HG03097 (cell line): ENCODE data around the gene TPST2.

ENCODE experiments used
- ATAC-seq: cut with Tn5 transposase; IDR thresholded peaks from one replicate; pipeline ENCODE4 v1.9.1; 2021; ENCODE audit not compliant: unreplicated experiment, low FRiP score

TPST2 gene

DNA sequence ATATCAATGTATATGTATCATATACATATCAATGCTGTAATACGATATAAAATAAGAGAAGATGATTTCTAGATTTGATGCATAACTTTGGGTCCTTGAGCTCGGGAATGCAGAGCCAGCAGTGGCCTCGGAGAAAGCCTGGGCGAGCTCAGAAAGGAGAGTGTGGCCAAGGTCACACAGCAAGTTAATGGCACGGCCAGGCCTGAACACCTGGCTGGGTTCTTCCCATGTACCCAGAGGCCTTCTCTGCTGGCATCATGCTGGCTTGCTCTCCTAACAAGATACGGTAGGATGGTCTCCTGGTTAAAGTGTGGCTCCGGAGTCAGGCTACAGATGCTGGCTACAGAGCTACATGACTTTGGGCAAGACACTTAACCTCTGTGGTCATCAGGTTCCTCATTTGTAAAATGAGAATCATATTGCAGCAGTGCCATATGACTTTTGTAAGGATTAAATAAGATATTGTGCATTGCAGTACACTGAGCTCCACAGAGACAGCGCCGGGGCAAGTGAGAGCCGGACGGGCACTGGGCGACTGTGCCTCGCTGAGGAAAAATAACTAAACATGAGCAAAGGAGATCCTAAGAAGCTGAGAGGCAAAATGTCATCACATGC is 29.9 kb downstream of the TPST2 start:
- no peak for ATAC-seq

DNA sequence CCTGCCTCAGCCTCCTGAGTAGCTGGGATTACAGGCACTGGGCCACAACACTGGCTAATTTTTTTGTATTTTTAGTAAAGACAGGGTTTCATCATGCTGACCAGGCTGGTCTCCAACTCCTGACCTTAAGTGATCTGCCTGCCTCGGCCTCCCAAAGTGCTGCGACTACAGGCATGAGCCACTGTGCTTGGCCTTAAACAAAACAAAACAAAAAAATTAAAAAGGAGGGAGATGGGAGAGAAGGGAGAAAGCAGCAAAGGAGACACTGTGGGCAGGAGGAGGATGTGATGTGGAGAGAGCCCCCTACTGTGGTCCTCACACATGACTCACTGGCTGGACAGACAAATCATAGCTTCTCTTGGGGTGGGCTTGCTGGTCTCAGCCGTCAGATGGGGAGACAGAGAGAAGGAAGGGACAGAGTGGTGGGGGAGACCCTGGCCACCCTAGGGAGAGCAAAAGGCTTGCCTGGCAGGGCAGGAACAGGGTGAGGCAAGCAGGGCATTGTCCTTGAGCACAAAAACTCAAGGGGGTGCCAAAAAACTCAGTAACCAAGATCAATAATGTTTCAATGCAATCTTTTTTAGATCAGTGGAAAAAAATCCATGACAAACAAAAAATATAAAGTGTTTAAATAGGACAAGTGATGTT is 31.6 kb downstream of the TPST2 start:
- no peak for ATAC-seq

GRCh38 chr22:26556904-26557303 is 33.0 kb downstream of the TPST2 start:
- no peak for ATAC-seq

- ATAC-seq = no peak
Measured at GRCh38 chr22:26555478-26555877, 34.5 kb downstream of the TPST2 start.

- no peak for ATAC-seq
Measured at GRCh38 chr22:26554956-26555355, 35.0 kb downstream of the TPST2 start.

- no peak for ATAC-seq
Measured at GRCh38 chr22:26553056-26553752, 36.7 kb downstream of the TPST2 start.

DNA sequence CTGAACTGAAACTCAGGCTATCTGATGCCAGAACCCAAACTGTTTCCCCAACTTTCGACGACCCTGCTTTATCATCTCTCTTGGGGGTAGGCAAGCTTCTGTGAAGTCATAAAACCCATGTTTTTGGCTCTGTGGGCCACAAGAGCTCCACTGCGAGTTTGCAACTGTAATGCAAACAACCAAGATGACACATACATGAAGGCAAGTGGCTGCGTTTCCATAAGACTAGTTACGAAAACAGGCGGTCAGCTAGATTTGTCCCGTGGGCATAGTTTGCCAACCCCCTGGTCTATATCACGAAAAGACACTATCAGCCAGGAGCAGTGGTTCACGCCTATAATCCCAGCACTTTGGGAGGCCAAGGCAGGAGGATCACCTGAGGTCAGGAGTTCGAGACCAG is 37.5 kb downstream of the TPST2 start:
- no peak for ATAC-seq

DNA sequence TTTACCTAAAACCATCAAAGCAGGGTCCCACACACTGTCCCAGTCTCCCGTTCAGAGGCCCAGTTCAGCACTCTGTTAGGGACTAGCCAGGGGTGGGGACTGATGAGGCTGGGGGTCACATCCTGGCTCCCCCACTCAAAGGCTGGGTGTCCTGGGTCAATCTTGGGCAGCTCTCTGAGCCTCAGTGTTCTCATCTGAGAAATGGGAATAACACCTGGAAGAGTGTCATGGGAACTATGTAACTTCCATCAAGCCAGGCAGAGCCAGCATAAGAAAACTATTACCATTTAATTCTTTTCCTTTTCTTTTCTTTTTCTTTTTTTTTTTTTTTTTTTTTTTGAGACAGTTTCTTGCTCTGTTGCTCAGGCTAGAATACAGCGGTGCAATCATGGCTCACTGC is 38.4 kb downstream of the TPST2 start:
- ATAC-seq = no peak

GRCh38 chr22:26550498-26551033 is 39.4 kb downstream of the TPST2 start:
- ATAC-seq = no peak

DNA sequence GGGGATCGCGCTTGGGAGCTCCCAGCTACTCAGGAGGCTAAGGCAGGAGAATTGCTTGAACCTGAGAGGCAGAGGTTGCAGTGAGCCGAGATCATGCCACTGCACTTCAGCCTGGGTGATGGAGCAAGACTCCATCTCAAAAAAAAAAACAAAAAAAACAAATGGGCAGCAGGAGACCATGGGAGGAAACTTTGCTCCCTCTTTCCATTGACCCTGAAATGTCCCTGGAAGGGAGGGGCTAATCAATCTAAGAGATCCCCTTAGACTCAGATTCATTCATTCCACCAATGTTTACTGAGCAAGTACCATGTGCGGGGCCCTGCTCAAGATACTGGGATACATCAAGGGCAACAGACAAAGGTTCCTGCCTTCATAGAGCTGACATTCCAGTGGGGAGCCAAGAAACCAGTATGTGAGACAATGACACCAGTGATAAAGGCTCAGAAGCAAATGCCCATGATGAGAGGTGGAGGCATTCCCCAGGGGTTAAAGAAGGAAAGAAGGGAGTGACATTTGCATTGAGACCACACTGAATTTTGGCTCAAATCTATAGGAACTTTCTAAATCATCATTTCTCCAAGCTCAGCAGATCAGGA is 39.9 kb downstream of the TPST2 start:
- ATAC-seq = no peak

- ATAC-seq = no peak
Measured at GRCh38 chr22:26548984-26549383, 40.9 kb downstream of the TPST2 start.

DNA sequence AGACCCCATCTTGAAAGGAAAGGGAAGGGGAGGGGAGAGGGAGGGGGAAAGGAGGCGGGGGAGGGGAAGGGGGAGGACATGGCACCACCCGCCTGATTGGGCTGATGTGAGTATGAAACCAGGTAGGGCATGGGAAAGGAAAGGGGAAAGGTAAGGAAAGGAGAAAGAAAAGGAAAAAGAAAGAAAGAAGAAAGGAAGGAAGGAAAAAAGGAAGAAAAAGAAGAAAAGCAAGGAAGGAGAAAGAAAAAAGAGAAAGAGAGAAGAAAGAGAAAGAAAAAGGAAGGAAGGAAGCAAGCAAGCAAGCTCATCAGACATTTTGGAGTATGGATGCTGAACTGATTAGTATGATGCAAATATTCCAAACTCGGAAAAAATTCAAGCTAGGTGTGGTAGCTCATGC is 41.6 kb downstream of the TPST2 start:
- ATAC-seq = no peak

- no peak for ATAC-seq
Measured at GRCh38 chr22:26547837-26548236, 42.1 kb downstream of the TPST2 start.

- no peak for ATAC-seq
Measured at GRCh38 chr22:26547426-26547825, 42.5 kb downstream of the TPST2 start.

DNA sequence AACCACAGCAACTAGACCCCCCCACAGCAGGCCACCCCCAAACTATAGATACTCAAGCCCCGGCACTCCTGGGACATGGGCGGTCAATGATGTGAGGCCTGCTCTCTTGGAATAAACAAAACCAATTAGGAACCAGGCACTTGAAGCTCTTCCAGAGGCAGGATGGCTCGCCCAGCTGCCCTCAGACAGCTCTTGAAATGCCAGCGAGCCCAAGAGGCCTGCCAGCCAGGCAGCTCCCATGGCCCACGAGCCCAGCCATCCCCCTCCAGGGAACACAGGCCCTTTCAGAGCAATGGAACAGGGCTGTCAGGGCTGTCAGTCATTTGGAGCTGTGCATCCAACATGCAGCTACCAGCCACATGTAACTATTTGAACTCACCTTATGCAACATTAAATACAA is 43.6 kb downstream of the TPST2 start:
- no peak for ATAC-seq

GRCh38 chr22:26545827-26546226 is 44.1 kb downstream of the TPST2 start:
- ATAC-seq = no peak

- ATAC-seq = no peak
Measured at GRCh38 chr22:26545385-26545784, 44.5 kb downstream of the TPST2 start.

GRCh38 chr22:26544489-26544888 is 45.4 kb downstream of the TPST2 start:
- ATAC-seq = no peak

- no peak for ATAC-seq
Measured at GRCh38 chr22:26542831-26543230, 47.1 kb downstream of the TPST2 start.

DNA sequence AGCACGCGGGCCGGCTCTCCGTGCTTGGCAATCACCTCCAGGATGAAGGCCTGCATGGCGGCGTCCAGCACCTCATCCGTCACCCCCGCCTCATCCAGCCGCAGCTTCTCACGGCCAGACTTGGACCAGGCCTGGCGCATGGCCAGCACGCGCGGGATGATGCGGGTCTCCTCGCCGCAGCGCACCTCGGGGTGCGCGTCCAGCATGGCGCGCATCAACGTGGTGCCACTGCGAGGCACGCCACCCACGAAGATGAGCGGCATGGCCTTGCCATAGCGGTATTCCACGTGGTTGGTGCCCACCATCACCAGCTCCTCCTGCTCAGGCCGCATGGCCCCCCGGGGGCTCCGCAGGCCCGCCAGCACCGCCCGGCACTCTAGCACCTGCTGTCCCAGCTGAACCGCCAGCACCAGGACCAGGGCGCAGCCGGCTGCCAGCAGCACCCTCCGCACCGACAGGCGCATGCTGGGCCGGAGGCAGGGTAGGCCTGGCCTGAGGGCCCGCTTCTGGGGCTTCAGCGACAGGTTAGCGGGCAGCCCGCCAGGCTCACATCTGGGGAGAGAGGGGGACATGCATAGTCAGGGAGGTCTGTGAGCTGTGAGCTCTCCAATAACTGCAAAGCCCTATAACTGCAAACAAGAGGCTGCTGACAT is 48.6 kb downstream of the TPST2 start:
- ATAC-seq = no peak

- ATAC-seq = no peak
Measured at GRCh38 chr22:26540119-26540518, 49.8 kb downstream of the TPST2 start.
